ENCODE data around the gene GLCE.
"Not testable (repeated sequence)": the region's sequence is repeated elsewhere in the genome, so short reads cannot be mapped to it uniquely, and the experiment has no call there.

GLCE gene

GRCh38 chr15:69302087-69302486, 141.7 kb downstream of the GLCE start:
- Mint-ChIP-seq H3K27me3 (peaks cover 56% of the 10 kb centered on the region), H3K4me1 (ENCODE audit: low read depth) (peaks cover 23% of the 10 kb centered on the region)
- intact Hi-C loops (cut with micrococcal nuclease); H3K9me3 Mint-ChIP-seq; H3K27ac Mint-ChIP-seq; H3K36me3 Mint-ChIP-seq (ENCODE audit: low read depth); H3K4me3 Mint-ChIP-seq: not testable (repeated sequence)

- Mint-ChIP-seq H3K27ac (no peak overlapping the region), H3K4me3 (no peak overlapping the region), H3K36me3 (ENCODE audit: low read depth) (no peaks in the 10 kb centered on the region), H3K9me3 (no peaks in the 10 kb centered on the region), H3K27me3 (peaks cover 47% of the 10 kb centered on the region), H3K4me1 (ENCODE audit: low read depth) (peaks cover 31% of the 10 kb centered on the region)
- intact Hi-C loops (cut with micrococcal nuclease) = no loop called here
These were observed 142.5 kb downstream of the GLCE start for GRCh38 chr15:69302929-69303328.

- Mint-ChIP-seq H3K27ac (no peak overlapping the region), H3K9me3 (no peaks in the 10 kb centered on the region), H3K27me3 (peaks cover 42% of the 10 kb centered on the region), H3K4me1 (ENCODE audit: low read depth) (peaks cover 35% of the 10 kb centered on the region), H3K36me3 (ENCODE audit: low read depth) (no peaks in the 10 kb centered on the region), H3K4me3 (no peak overlapping the region)
- intact Hi-C loops (cut with micrococcal nuclease) = no loop called here
These were observed 143.1 kb downstream of the GLCE start for GRCh38 chr15:69303337-69304181.

- Mint-ChIP-seq H3K36me3 (ENCODE audit: low read depth) (no peaks in the 10 kb centered on the region), H3K9me3 (no peaks in the 10 kb centered on the region), H3K27ac (no peak overlapping the region), H3K4me3 (no peak overlapping the region), H3K4me1 (ENCODE audit: low read depth) (peaks cover 41% of the 10 kb centered on the region), H3K27me3 (peaks cover 45% of the 10 kb centered on the region)
- intact Hi-C loops (cut with micrococcal nuclease) = no loop called here
These were observed 143.7 kb downstream of the GLCE start for GRCh38 chr15:69304182-69304545.

- Mint-ChIP-seq H3K36me3 (ENCODE audit: low read depth) (no peaks in the 10 kb centered on the region), H3K27ac (no peak overlapping the region), H3K9me3 (no peaks in the 10 kb centered on the region), H3K27me3 (peaks cover 34% of the 10 kb centered on the region), H3K4me3 (no peak overlapping the region), H3K4me1 (ENCODE audit: low read depth) (peaks cover 36% of the 10 kb centered on the region)
- intact Hi-C loops (cut with micrococcal nuclease) = no loop called here
These were observed 144.9 kb downstream of the GLCE start for GRCh38 chr15:69305204-69305931.

GRCh38 chr15:69305933-69306568, 145.6 kb downstream of the GLCE start:
- no peaks in the 10 kb centered on the region for H3K36me3 Mint-ChIP-seq (ENCODE audit: low read depth)
- H3K4me3 Mint-ChIP-seq = no peak overlapping the region
- intact Hi-C loops (cut with micrococcal nuclease) = no loop called here
- no peaks in the 10 kb centered on the region for H3K9me3 Mint-ChIP-seq
- no peak overlapping the region for H3K27ac Mint-ChIP-seq
- H3K4me1 Mint-ChIP-seq (ENCODE audit: low read depth) = peaks cover 36% of the 10 kb centered on the region
- H3K27me3 Mint-ChIP-seq = peaks cover 29% of the 10 kb centered on the region

- Mint-ChIP-seq H3K4me1 (ENCODE audit: low read depth) (peaks cover 44% of the 10 kb centered on the region), H3K4me3 (no peak overlapping the region), H3K27ac (peak overlapping the region; percentile 20), H3K9me3 (no peaks in the 10 kb centered on the region), H3K36me3 (ENCODE audit: low read depth) (no peaks in the 10 kb centered on the region), H3K27me3 (peaks cover 16% of the 10 kb centered on the region)
- intact Hi-C loops (cut with micrococcal nuclease) = no loop called here
These were observed 147.5 kb downstream of the GLCE start for GRCh38 chr15:69307939-69308338.

- H3K27me3 Mint-ChIP-seq = peaks cover 16% of the 10 kb centered on the region
- peaks cover 54% of the 10 kb centered on the region for H3K4me1 Mint-ChIP-seq (ENCODE audit: low read depth)
- no peaks in the 10 kb centered on the region for H3K9me3 Mint-ChIP-seq
- intact Hi-C loops (cut with micrococcal nuclease) = no loop called here
- H3K36me3 Mint-ChIP-seq (ENCODE audit: low read depth) = no peaks in the 10 kb centered on the region
- no peak overlapping the region for H3K4me3 Mint-ChIP-seq
- H3K27ac Mint-ChIP-seq = no peak overlapping the region
These were observed 148.5 kb downstream of the GLCE start for GRCh38 chr15:69308949-69309348.

- intact Hi-C loops (cut with micrococcal nuclease) = no loop called here
- no peaks in the 10 kb centered on the region for H3K9me3 Mint-ChIP-seq
- no peak overlapping the region for H3K4me3 Mint-ChIP-seq
- H3K36me3 Mint-ChIP-seq (ENCODE audit: low read depth) = no peaks in the 10 kb centered on the region
- H3K27me3 Mint-ChIP-seq = peaks cover 27% of the 10 kb centered on the region
- H3K27ac Mint-ChIP-seq = no peak overlapping the region
- H3K4me1 Mint-ChIP-seq (ENCODE audit: low read depth) = peaks cover 60% of the 10 kb centered on the region
These were observed 150.9 kb downstream of the GLCE start for GRCh38 chr15:69311319-69311721.

GRCh38 chr15:69313432-69314000, 153.1 kb downstream of the GLCE start:
- no peak overlapping the region for H3K4me3 Mint-ChIP-seq
- no peaks in the 10 kb centered on the region for H3K36me3 Mint-ChIP-seq (ENCODE audit: low read depth)
- peaks cover 36% of the 10 kb centered on the region for H3K27me3 Mint-ChIP-seq
- peaks cover 44% of the 10 kb centered on the region for H3K4me1 Mint-ChIP-seq (ENCODE audit: low read depth)
- H3K27ac Mint-ChIP-seq = no peak overlapping the region
- H3K9me3 Mint-ChIP-seq = no peaks in the 10 kb centered on the region
- intact Hi-C loops (cut with micrococcal nuclease) = no loop called here

GRCh38 chr15:69314131-69314530, 153.7 kb downstream of the GLCE start:
- Mint-ChIP-seq H3K9me3 (no peaks in the 10 kb centered on the region), H3K4me3 (no peak overlapping the region), H3K27me3 (peaks cover 31% of the 10 kb centered on the region), H3K36me3 (ENCODE audit: low read depth) (no peaks in the 10 kb centered on the region), H3K27ac (no peak overlapping the region), H3K4me1 (ENCODE audit: low read depth) (peaks cover 39% of the 10 kb centered on the region)
- intact Hi-C loops (cut with micrococcal nuclease) = no loop called here

GRCh38 chr15:69314736-69315135, 154.3 kb downstream of the GLCE start:
- Mint-ChIP-seq H3K27ac (no peak overlapping the region), H3K9me3 (no peaks in the 10 kb centered on the region), H3K4me3 (no peak overlapping the region), H3K27me3 (peaks cover 31% of the 10 kb centered on the region), H3K4me1 (ENCODE audit: low read depth) (peaks cover 42% of the 10 kb centered on the region), H3K36me3 (ENCODE audit: low read depth) (no peaks in the 10 kb centered on the region)
- intact Hi-C loops (cut with micrococcal nuclease) = no loop called here

GRCh38 chr15:69315402-69316110, 155.1 kb downstream of the GLCE start:
- no peaks in the 10 kb centered on the region for H3K9me3 Mint-ChIP-seq
- H3K27ac Mint-ChIP-seq = no peak overlapping the region
- H3K27me3 Mint-ChIP-seq = peaks cover 32% of the 10 kb centered on the region
- no peaks in the 10 kb centered on the region for H3K36me3 Mint-ChIP-seq (ENCODE audit: low read depth)
- no peak overlapping the region for H3K4me3 Mint-ChIP-seq
- intact Hi-C loops (cut with micrococcal nuclease) = no loop called here
- peaks cover 45% of the 10 kb centered on the region for H3K4me1 Mint-ChIP-seq (ENCODE audit: low read depth)

All from dendritic cell treated with granulocyte-macrophage colony-stimulating factor and Interleukin-4, amounts not matched to agents 40 ng/mL and 50 ng/mL, for 4 days (primary cell).